HCT116 (cell line): Measurements from ENCODE around the gene TUG1. TPM values are rescaled to one million over a fixed set of nuclear protein-coding genes. Genes with fewer than 3 reads are reported as not detected.

ENCODE experiments used
- ATAC-seq: fragments of 200-7000 bp; cut with Tn5 transposase; 2 replicates; pipeline ENCODE4 v1.9.1; 2020; ENCODE audit warnings: mild to moderate bottlenecking, moderate library complexity
- BruUV-seq: library from RNA; stranded (reverse); fragments of 400-500 nt; replicated peaks from 2 replicates; lab custom pipeline; 2021; lab: Mats Ljungman, UMichigan
- CTCF ChIA-PET: fragments of 300-600 bp; sonication (Branson Sonifier 250); formaldehyde crosslinking; loops from one replicate; lab custom pipeline; 2021; ENCODE audit warnings: antibody characterized with exemption; lab: Charles Lee
- POLR2A ChIA-PET: fragments of 300-600, 350-600 bp; sonication (Branson Sonifier 250); formaldehyde crosslinking; loops from one replicate; lab custom pipeline; 2021; ENCODE audit warnings: antibody characterized with exemption; lab: Charles Lee
- RAD21 ChIA-PET, 2 experiments: fragments of 300-600 bp; sonication (Branson Sonifier 250); formaldehyde crosslinking; loops; one replicate each; lab custom pipeline; 2023; ENCODE audit warnings: low total read pairs in 2 of 2; ENCODE audit not compliant: uncharacterized antibody in 2 of 2, unreplicated experiment in 2 of 2, low non-redundant PET in 1 of 2; lab: Charles Lee
- DNase-seq: peaks from one replicate; pipeline ENCODE4 v3.0.0-alpha.2; 2010; ENCODE audit warnings: low read depth, low spot score
- H2AFZ ChIP-seq: fragments of 200-600 bp; shearing (Covaris generic), sonication (generic); 2 replicates; pipeline ENCODE4 v1.6.1; 2017; ENCODE audit warnings: low read depth, mixed run types, mixed read lengths, antibody characterized with exemption, low read length; ENCODE audit not compliant: poor library complexity, severe bottlenecking
- H3K27ac ChIP-seq: 2 replicates; pipeline ENCODE4 v1.5.1; 2012; ENCODE audit warnings: low read depth, low read length
- H3K27me3 ChIP-seq: fragments of 200-600 bp; sonication (generic); 2 replicates; pipeline ENCODE4 v1.6.1; 2016; ENCODE audit warnings: mixed run types, low read length, mixed read lengths; ENCODE audit not compliant: insufficient read depth
- H3K36me3 ChIP-seq, 2 experiments: fragments of 200-500 bp in 1 of 2; fragments of 200-600 bp in 1 of 2; sonication (Bioruptor generic) in 1 of 2; sonication (generic) in 1 of 2; 2 replicates each; pipeline versions ENCODE4 v1.5.1 to v1.6.1; 2014 to 2016; ENCODE audit warnings: low read length in 2 of 2, inconsistent platforms in 1 of 2, mixed read lengths in 1 of 2, mixed run types in 1 of 2; ENCODE audit not compliant: insufficient read depth in 2 of 2, control insufficient read depth in 1 of 2
- H3K4me1 ChIP-seq, 2 experiments: fragments of 200-600 bp in 1 of 2; sonication (generic) in 1 of 2; 2 replicates each; pipeline versions ENCODE4 v1.5.1 to v1.6.1; 2012 to 2017; ENCODE audit warnings: low read length in 2 of 2, inconsistent platforms in 1 of 2, mild to moderate bottlenecking in 1 of 2, mixed read lengths in 1 of 2, mixed run types in 1 of 2, moderate library complexity in 1 of 2; ENCODE audit not compliant: insufficient read depth in 2 of 2, control insufficient read depth in 1 of 2
- H3K4me2 ChIP-seq: fragments of 200-600 bp; sonication (generic); 2 replicates; pipeline ENCODE4 v1.6.1; 2017; ENCODE audit warnings: mixed run types, low read length, mixed read lengths
- H3K4me3 ChIP-seq, 2 experiments: fragments of 200-600 bp in 1 of 2; sonication (generic) in 1 of 2; replicated peaks in 1 of 2; 2 replicates each; pipeline ENCODE4 v1.5.1; 2011 to 2016; ENCODE audit warnings: low read length in 2 of 2, control low read depth in 1 of 2, low read depth in 1 of 2, mild to moderate bottlenecking in 1 of 2, mixed read lengths in 1 of 2, mixed run types in 1 of 2
- H3K79me2 ChIP-seq: fragments of 200-600 bp; sonication (generic); 2 replicates; pipeline ENCODE4 v1.6.1; 2017; ENCODE audit warnings: mild to moderate bottlenecking, mixed run types, low read length, moderate library complexity, mixed read lengths; ENCODE audit not compliant: insufficient read depth
- H3K9ac ChIP-seq: fragments of 200-600 bp; sonication (generic); 2 replicates; pipeline ENCODE4 v1.6.1; 2016; ENCODE audit warnings: low read length, mixed read lengths
- H3K9me2 ChIP-seq: fragments of 200-600 bp; sonication (generic), shearing (Covaris generic); 2 replicates; pipeline ENCODE4 v1.6.1; 2017; ENCODE audit warnings: mixed run types, mild to moderate bottlenecking, moderate library complexity; ENCODE audit not compliant: insufficient read depth
- H3K9me3 ChIP-seq, 2 experiments: fragments of 200-500 bp in 1 of 2; fragments of 200-600 bp in 1 of 2; sonication (Bioruptor generic) in 1 of 2; sonication (generic) in 1 of 2; 2 replicates each; pipeline ENCODE4 v1.6.1; 2014 to 2017; ENCODE audit warnings: low read length in 2 of 2, mixed read lengths in 2 of 2, inconsistent platforms in 1 of 2, low read depth in 1 of 2, mild to moderate bottlenecking in 1 of 2, mixed run types in 1 of 2, moderate library complexity in 1 of 2; ENCODE audit not compliant: control insufficient read depth in 1 of 2, insufficient read depth in 1 of 2
- H4K20me1 ChIP-seq: fragments of 200-600 bp; sonication (generic), shearing (Covaris generic); 2 replicates; pipeline ENCODE4 v1.6.1; 2017; ENCODE audit warnings: mixed run types, mild to moderate bottlenecking, moderate library complexity; ENCODE audit not compliant: insufficient read depth
- CBX3 ChIP-seq: IDR thresholded peaks from 2 replicates; pipeline ENCODE4 v1.6.1; 2012; ENCODE audit warnings: low read depth
- CTCF ChIP-seq, 3 experiments: fragments of 200-600 bp in 1 of 3; sonication (generic) in 1 of 3; IDR thresholded peaks in 2 of 3; conservative IDR thresholded peaks in 1 of 3; 2 replicates each; pipeline ENCODE4 v1.5.1; 2012 to 2017; ENCODE audit warnings: low read depth in 2 of 3, low read length in 2 of 3, antibody characterized with exemption in 1 of 3, borderline replicate concordance in 1 of 3, control low read depth in 1 of 3, mild to moderate bottlenecking in 1 of 3, mixed read lengths in 1 of 3, mixed run types in 1 of 3, moderate library complexity in 1 of 3; ENCODE audit not compliant: insufficient read depth in 1 of 3
- EGR1 ChIP-seq: IDR thresholded peaks from 2 replicates; pipeline ENCODE4 v1.6.1; 2012; ENCODE audit warnings: low read depth
- ELF1 ChIP-seq: IDR thresholded peaks from 2 replicates; pipeline ENCODE4 v1.6.1; 2012; ENCODE audit warnings: low read depth, borderline replicate concordance
- EZH2 ChIP-seq: fragments of 200-600 bp; sonication (generic); IDR thresholded peaks from 2 replicates; pipeline ENCODE4 v1.6.1; 2017; ENCODE audit warnings: antibody characterized with exemption, mixed run types
- EZH2phosphoT487 ChIP-seq: fragments of 200-600 bp; IDR thresholded peaks from 2 replicates; pipeline ENCODE4 v1.6.1; 2018; ENCODE audit warnings: antibody characterized with exemption, borderline replicate concordance
- JUND ChIP-seq: IDR thresholded peaks from 2 replicates; pipeline ENCODE4 v1.6.1; 2012
- POLR2A ChIP-seq: IDR thresholded peaks from 2 replicates; pipeline ENCODE4 v1.7.0; 2011; ENCODE audit warnings: borderline replicate concordance; ENCODE audit not compliant: insufficient read depth, insufficient read length; ENCODE audit errors: extremely low read depth
- POLR2AphosphoS5 ChIP-seq: IDR thresholded peaks from 2 replicates; pipeline ENCODE4 v1.6.1; 2011; ENCODE audit warnings: mild to moderate bottlenecking, low read depth, low read length, moderate library complexity
- RAD21 ChIP-seq: IDR thresholded peaks from 2 replicates; pipeline ENCODE4 v1.6.1; 2012; ENCODE audit warnings: low read depth, mild to moderate bottlenecking
- SIN3A ChIP-seq: IDR thresholded peaks from 2 replicates; pipeline ENCODE4 v1.6.1; 2012; ENCODE audit warnings: low read depth
- SP1 ChIP-seq: IDR thresholded peaks from 2 replicates; pipeline ENCODE4 v1.6.1; 2012; ENCODE audit warnings: low read depth
- TCF7L2 ChIP-seq: IDR thresholded peaks from 2 replicates; pipeline ENCODE4 v1.7.0; 2011; ENCODE audit warnings: borderline replicate concordance, inconsistent platforms; ENCODE audit not compliant: insufficient read depth, insufficient read length; ENCODE audit errors: extremely low read depth
- YY1 ChIP-seq: IDR thresholded peaks from 2 replicates; pipeline ENCODE4 v1.6.1; 2011; ENCODE audit warnings: low read length, low read depth, moderate library complexity, mild to moderate bottlenecking; ENCODE audit not compliant: insufficient replicate concordance; ENCODE audit errors: extremely low read depth
- ZFX ChIP-seq: fragments of 450-650 bp; IDR thresholded peaks from 2 replicates; pipeline ENCODE4 v1.6.1; 2017
- ZNF274 ChIP-seq: fragments of 200-500 bp; sonication (Bioruptor generic); IDR thresholded peaks from 2 replicates; pipeline ENCODE4 v1.6.1; 2014; ENCODE audit warnings: mild to moderate bottlenecking, low read depth, low read length, inconsistent platforms
- intact Hi-C: fragments of 100-400 bp; cut with micrococcal nuclease; formaldehyde crosslinking; loops from 2 replicates; pipeline ENCODE4 v1.10.0; 2022
- total RNA-seq: library from RNA; stranded (reverse); gene quantifications from one replicate; pipeline ENCODE4 v1.2.1, GENCODE V29; 2021; ENCODE audit not compliant: unreplicated experiment
- TF ChIP-seq, protein P1 (sequence below): IDR thresholded peaks from 2 replicates; pipeline ENCODE4 v1.6.1; 2012; ENCODE audit warnings: low read depth

TUG1 gene
- total RNA-seq, 1 experiment from 2014 or later: 45.0 TPM

DNA sequence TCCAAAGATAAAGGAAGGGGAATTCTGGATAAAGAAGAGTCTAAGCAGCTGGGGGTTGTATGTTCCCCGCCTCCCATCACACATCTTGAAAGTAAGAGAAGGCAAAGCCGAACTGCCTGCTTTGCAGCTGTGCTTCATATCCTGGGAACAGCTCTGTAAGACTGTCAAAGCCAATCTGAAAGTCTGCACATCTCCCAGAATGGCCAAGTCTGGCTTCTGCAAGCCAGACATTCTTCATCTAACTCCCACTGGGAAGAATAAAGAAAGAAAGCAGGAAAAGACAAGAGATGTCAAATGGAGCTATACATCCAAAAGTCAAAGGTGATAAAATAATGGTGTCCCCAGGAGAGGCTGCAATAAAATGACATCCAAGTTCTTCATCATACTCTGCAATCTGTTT lies 15.9 kb upstream of the TUG1 start:
- intact Hi-C loops: no loop called here
- POLR2A ChIA-PET: no interaction called here
- H2AFZ ChIP-seq: no peak overlapping the region
- no peak for TF ChIP-seq TCF7L2
- TF ChIP-seq RAD21: no peak
- TF ChIP-seq ZNF274: no peak
- no peak for TF ChIP-seq POLR2A
- no peak for TF ChIP-seq CTCF (IDR thresholded peaks at IDR 0.05 in 2 of 3, conservative IDR thresholded peaks at IDR 0.05 in 1 of 3; ENCODE audit: borderline replicate concordance in 1 of 3, insufficient read depth in 1 of 3, low read depth in 2 of 3, low read length in 2 of 3)
- TF ChIP-seq ELF1: no peak
- TF ChIP-seq SIN3A: no peak
- no peak for TF ChIP-seq YY1
- TF ChIP-seq EZH2phosphoT487: no peak
- no peak for TF ChIP-seq POLR2AphosphoS5
- TF ChIP-seq EGR1: no peak
- no peak for TF ChIP-seq EZH2
- no peak for TF ChIP-seq ZFX
- TF ChIP-seq, protein P1, sequence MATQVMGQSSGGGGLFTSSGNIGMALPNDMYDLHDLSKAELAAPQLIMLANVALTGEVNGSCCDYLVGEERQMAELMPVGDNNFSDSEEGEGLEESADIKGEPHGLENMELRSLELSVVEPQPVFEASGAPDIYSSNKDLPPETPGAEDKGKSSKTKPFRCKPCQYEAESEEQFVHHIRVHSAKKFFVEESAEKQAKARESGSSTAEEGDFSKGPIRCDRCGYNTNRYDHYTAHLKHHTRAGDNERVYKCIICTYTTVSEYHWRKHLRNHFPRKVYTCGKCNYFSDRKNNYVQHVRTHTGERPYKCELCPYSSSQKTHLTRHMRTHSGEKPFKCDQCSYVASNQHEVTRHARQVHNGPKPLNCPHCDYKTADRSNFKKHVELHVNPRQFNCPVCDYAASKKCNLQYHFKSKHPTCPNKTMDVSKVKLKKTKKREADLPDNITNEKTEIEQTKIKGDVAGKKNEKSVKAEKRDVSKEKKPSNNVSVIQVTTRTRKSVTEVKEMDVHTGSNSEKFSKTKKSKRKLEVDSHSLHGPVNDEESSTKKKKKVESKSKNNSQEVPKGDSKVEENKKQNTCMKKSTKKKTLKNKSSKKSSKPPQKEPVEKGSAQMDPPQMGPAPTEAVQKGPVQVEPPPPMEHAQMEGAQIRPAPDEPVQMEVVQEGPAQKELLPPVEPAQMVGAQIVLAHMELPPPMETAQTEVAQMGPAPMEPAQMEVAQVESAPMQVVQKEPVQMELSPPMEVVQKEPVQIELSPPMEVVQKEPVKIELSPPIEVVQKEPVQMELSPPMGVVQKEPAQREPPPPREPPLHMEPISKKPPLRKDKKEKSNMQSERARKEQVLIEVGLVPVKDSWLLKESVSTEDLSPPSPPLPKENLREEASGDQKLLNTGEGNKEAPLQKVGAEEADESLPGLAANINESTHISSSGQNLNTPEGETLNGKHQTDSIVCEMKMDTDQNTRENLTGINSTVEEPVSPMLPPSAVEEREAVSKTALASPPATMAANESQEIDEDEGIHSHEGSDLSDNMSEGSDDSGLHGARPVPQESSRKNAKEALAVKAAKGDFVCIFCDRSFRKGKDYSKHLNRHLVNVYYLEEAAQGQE: no peak
- TF ChIP-seq SP1: no peak
- no peak for TF ChIP-seq CBX3
- TF ChIP-seq JUND: no peak
- H3K27ac ChIP-seq: no peak overlapping the region
- no peak overlapping the region for H3K9ac ChIP-seq
- no peaks in the 10 kb centered on the region for H4K20me1 ChIP-seq
- no peak overlapping the region for H3K4me3 ChIP-seq
- no peaks in the 10 kb centered on the region for H3K27me3 ChIP-seq
- ATAC-seq (no peak), DNase-seq (no peak)
- no peaks in the 10 kb centered on the region for H3K9me3 ChIP-seq
- H3K9me2 ChIP-seq: no peaks in the 10 kb centered on the region; the same call in 1 of the 2 replicates
- no TSS peak for BruUV-seq
- CTCF ChIA-PET: interaction anchor here (0.7 kb wide), 1 partner anchor 132 kb away, joined by 3 read pairs; no protein-coding TSS in a partner anchor
- H3K4me2 ChIP-seq: no peak overlapping the region
- RAD21 ChIA-PET: no interaction called here
- 0 out of 4 replicates have a peak, but pooled peaks cover 0 to 5% of the 10 kb centered on the region in 2 experiments for H3K36me3 ChIP-seq
- no peaks in the 10 kb centered on the region for H3K79me2 ChIP-seq
- H3K4me1 ChIP-seq: no peaks in the 10 kb centered on the region
